Smooth muscle cell (in vitro differentiated cells): ENCODE measurements around the gene PLA2G2D. TPM values are rescaled to one million over a fixed set of nuclear protein-coding genes. Genes with fewer than 3 reads are reported as not detected.

Experiments used
- DNase-seq: peaks from one replicate; lab custom pipeline; 2025; ENCODE audit not compliant: unreplicated experiment; lab: John Stamatoyannopoulos, UW
- H2AFZ ChIP-seq: fragments of 200-600 bp; sonication (generic); 2 replicates; pipeline ENCODE4 v1.6.0; 2016; ENCODE audit warnings: antibody characterized with exemption, low read depth, mild to moderate bottlenecking
- H3F3A ChIP-seq: fragments of 200-600 bp; sonication (generic); 2 replicates; pipeline ENCODE4 v1.6.0; 2017; ENCODE audit warnings: antibody characterized with exemption, low read depth
- H3K27ac ChIP-seq: fragments of 200-600 bp; sonication (generic); 2 replicates; pipeline ENCODE4 v1.5.1; 2016; ENCODE audit warnings: low read depth, mild to moderate bottlenecking
- H3K27me3 ChIP-seq: fragments of 200-600 bp; sonication (generic); 2 replicates; pipeline ENCODE4 v1.6.1; 2016; ENCODE audit warnings: low read depth, mild to moderate bottlenecking
- H3K36me3 ChIP-seq: fragments of 200-600 bp; sonication (generic); 2 replicates; pipeline ENCODE4 v1.5.1; 2016; ENCODE audit warnings: low read depth
- H3K4me1 ChIP-seq: fragments of 200-600 bp; sonication (generic); 2 replicates; pipeline ENCODE4 v1.5.1; 2016; ENCODE audit warnings: low read depth
- H3K4me2 ChIP-seq: fragments of 200-600 bp; sonication (generic); 2 replicates; pipeline ENCODE4 v1.6.0; 2016; ENCODE audit warnings: mild to moderate bottlenecking
- H3K4me3 ChIP-seq: fragments of 200-600 bp; sonication (generic); 2 replicates; pipeline ENCODE4 v1.5.1; 2016; ENCODE audit warnings: mild to moderate bottlenecking
- H3K79me2 ChIP-seq: fragments of 200-600 bp; sonication (generic); 2 replicates; pipeline ENCODE4 v1.6.0; 2016; ENCODE audit warnings: low read depth, mild to moderate bottlenecking
- H3K9ac ChIP-seq: fragments of 200-600 bp; sonication (generic); 2 replicates; pipeline ENCODE4 v1.6.0; 2016; ENCODE audit warnings: low read depth
- H3K9me3 ChIP-seq: fragments of 200-600 bp; sonication (generic); replicated peaks from 2 replicates; pipeline ENCODE4 v1.5.1; 2016; ENCODE audit warnings: low read depth
- H4K20me1 ChIP-seq: fragments of 200-600 bp; sonication (generic); 2 replicates; pipeline ENCODE4 v1.6.0; 2016; ENCODE audit warnings: low read depth
- WGBS: methylation state at CpG from one replicate; pipeline ENCODE4 v1.1.7; 2016; ENCODE audit warnings: low lambda C conversion rate; 5-methylcytosine and 5-hydroxymethylcytosine counted together
- polyA plus RNA-seq: library from polyadenylated mRNA; unstranded; fragments of >200 nt; fragmentation: Nextera tagmentation; extraction: Ambion mirVana; gene quantifications from 2 replicates; pipeline ENCODE4 v1.2.1, GENCODE V29; 2016
- total RNA-seq: library from RNA; depleted of rRNA; stranded (reverse); fragments of >200 nt; gene quantifications from 2 replicates; pipeline ENCODE4 v1.2.3, GENCODE V29; 2014
- TF ChIP-seq, protein P1 (sequence below): fragments of 200-600 bp; sonication (generic); IDR thresholded peaks from 2 replicates; pipeline ENCODE4 v1.5.1; 2017; ENCODE audit warnings: borderline replicate concordance, mild to moderate bottlenecking, antibody characterized with exemption; ENCODE audit not compliant: insufficient read depth, poor library complexity, severe bottlenecking

PLA2G2D gene
- total and polyA plus RNA-seq, 2 experiments from 2014 or later, result not detected

DNA sequence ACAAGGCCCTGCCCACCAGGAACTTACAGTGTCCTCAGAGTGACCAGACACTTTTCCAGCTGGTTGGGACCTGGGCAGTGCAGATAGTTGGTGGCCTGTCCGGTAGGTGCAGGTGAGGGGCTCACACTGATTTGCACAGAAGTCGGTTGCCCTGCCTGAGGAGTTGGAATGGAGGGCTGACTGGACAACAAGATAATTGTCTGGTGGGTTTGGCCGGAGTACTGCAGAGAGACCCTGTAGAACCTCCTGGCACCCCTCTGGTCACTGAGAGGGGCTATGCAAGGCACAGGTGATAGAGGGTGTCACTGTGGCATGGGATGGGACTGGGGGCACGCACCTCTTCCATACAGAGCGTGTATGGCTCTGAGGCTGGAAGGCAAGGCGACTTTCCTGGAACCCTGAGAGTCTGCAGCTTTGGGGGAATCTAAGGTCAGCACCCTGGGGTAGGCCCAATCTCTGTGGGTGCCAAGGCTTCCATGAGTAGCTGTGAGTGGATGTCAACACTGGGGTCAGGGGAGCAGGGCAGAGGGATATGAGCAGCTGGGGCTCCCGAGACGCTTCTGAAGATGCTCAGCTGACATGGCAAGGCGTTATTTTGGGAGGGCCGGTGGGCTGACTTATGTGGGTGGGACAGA, 7.6 kb upstream of the PLA2G2D start:
- no peak for DNase-seq
- Histone ChIP-seq H3K9me3 (no peaks in the 10 kb centered on the region), H3K36me3 (no peaks in the 10 kb centered on the region), H3K27me3 (no peaks in the 10 kb centered on the region), H3K27ac (no peak overlapping the region), H3F3A (no peaks in the 10 kb centered on the region), H3K4me1 (no peaks in the 10 kb centered on the region), H2AFZ (no peak overlapping the region), H4K20me1 (no peaks in the 10 kb centered on the region), H3K4me3 (no peak overlapping the region), H3K79me2 (no peaks in the 10 kb centered on the region), H3K4me2 (no peak overlapping the region), H3K9ac (no peak overlapping the region)
- TF ChIP-seq, protein P1, sequence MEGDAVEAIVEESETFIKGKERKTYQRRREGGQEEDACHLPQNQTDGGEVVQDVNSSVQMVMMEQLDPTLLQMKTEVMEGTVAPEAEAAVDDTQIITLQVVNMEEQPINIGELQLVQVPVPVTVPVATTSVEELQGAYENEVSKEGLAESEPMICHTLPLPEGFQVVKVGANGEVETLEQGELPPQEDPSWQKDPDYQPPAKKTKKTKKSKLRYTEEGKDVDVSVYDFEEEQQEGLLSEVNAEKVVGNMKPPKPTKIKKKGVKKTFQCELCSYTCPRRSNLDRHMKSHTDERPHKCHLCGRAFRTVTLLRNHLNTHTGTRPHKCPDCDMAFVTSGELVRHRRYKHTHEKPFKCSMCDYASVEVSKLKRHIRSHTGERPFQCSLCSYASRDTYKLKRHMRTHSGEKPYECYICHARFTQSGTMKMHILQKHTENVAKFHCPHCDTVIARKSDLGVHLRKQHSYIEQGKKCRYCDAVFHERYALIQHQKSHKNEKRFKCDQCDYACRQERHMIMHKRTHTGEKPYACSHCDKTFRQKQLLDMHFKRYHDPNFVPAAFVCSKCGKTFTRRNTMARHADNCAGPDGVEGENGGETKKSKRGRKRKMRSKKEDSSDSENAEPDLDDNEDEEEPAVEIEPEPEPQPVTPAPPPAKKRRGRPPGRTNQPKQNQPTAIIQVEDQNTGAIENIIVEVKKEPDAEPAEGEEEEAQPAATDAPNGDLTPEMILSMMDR, result no peak
- 99% methylated on average over 10 of the region's 10 CpGs for WGBS

DNA sequence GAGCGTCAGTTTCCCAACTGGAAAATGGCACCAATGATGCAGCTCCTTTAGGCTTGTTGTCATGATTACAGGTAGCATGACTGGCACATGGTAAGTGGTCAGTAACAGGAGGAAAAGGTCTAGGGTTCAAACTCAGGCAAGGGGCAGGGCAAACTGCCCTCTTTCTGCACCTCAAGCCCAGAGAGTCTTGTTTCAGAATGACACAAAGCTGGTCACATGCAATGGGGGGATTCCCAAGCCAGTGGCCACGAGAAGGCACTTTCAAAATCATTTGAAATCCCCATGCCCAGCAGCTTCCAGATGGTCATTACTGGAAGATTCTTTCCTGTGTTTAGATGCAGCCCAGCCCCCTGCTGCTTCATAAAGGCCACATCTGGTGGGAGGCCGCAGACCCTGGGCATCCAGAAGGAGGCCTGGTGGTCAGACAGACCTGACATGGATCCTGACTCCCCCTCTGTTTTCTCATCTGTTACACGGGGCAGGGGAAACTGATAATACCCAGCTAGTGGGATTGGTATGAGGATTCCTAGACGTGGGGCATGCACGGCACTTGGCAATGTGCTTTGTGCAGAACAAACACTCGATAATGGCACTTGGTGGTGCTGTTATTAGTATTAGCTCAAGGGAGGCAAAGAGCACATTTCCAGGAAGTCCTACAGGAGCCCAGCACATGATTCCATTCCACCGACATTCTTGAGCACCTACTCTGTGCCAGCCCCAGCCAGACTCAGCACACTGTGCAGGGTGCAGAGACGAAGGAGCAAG, 6.9 kb upstream of the PLA2G2D start:
- Histone ChIP-seq H4K20me1 (no peaks in the 10 kb centered on the region), H2AFZ (no peak overlapping the region), H3K9ac (no peak overlapping the region), H3K4me3 (no peak overlapping the region), H3K4me2 (no peak overlapping the region), H3K79me2 (no peaks in the 10 kb centered on the region), H3K36me3 (no peaks in the 10 kb centered on the region), H3K27me3 (no peaks in the 10 kb centered on the region), H3K27ac (no peak overlapping the region), H3K4me1 (no peaks in the 10 kb centered on the region), H3K9me3 (no peaks in the 10 kb centered on the region), H3F3A (no peaks in the 10 kb centered on the region)
- TF ChIP-seq, protein P1, result no peak
- DNase-seq, result no peak
- WGBS, result 86% methylated on average over 9 of the region's 9 CpGs

DNA sequence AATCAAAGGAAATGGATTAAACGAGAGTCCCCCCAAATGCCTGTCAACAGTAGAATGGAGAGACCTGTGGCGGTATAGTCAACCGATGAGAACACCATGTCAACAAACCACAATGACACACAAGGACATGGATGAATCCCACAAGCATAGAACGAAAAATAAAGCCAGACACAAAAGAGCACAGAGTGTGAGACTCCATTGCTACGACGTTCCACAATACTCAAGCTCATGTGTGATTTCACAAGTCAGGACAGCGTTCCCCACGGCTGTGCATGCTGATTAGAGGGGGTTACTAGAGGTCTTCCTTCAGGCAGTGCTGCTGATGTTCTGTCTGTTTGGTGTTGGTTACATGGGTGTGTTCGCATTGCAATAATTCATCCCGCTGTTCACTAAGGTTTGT, 5.8 kb upstream of the PLA2G2D start:
- no peak overlapping the region for H3K27ac ChIP-seq
- no peaks in the 10 kb centered on the region for H3K27me3 ChIP-seq
- H3K4me1 ChIP-seq, result no peaks in the 10 kb centered on the region
- H3K36me3 ChIP-seq, result no peaks in the 10 kb centered on the region
- TF ChIP-seq, protein P1, result no peak
- no peak for DNase-seq
- no peaks in the 10 kb centered on the region for H3K9me3 ChIP-seq
- H4K20me1 ChIP-seq, result no peaks in the 10 kb centered on the region
- 78% methylated on average over 10 of the region's 10 CpGs for WGBS
- H3K79me2 ChIP-seq, result no peaks in the 10 kb centered on the region
- H2AFZ ChIP-seq, result no peak overlapping the region
- H3F3A ChIP-seq, result no peaks in the 10 kb centered on the region
- no peak overlapping the region for H3K4me3 ChIP-seq
- H3K4me2 ChIP-seq, result peak overlapping the region; percentile 54
- no peak overlapping the region for H3K9ac ChIP-seq
